Left lung (tissue), 10 donors: Measurements from ENCODE around the gene CRIP3. TPM values are rescaled to one million over a fixed set of nuclear protein-coding genes. Genes with fewer than 3 reads are reported as not detected.

Experiments used
- ATAC-seq: fragments of 200-7000 bp; cut with Tn5 transposase; one replicate; pipeline ENCODE4 v1.9.1; 2020; ENCODE audit warnings: moderate library complexity
- DNase-seq, 4 donors: peaks; one replicate each; pipeline ENCODE4 v3.0.0-alpha.2; 2013 to 2020
- H3K27ac ChIP-seq, 2 donors: fragments of 200-600 bp; sonication (generic) in 1 of 2; one replicate each; pipeline versions ENCODE4 v1.5.0 to v1.8.0; 2020 to 2021
- H3K27me3 ChIP-seq, 2 donors: fragments of 200-600 bp; sonication (generic) in 1 of 2; one replicate each; pipeline versions ENCODE4 v1.5.0 to v1.8.0; 2020 to 2021
- H3K36me3 ChIP-seq, 2 donors: fragments of 200-600 bp; sonication (generic) in 1 of 2; one replicate each; pipeline versions ENCODE4 v1.5.0 to v1.8.0; 2020 to 2021
- H3K4me1 ChIP-seq, 2 donors: fragments of 200-600 bp; one replicate each; pipeline ENCODE4 v1.8.0; 2021
- H3K4me3 ChIP-seq, 2 donors: fragments of 200-600 bp; sonication (generic) in 1 of 2; one replicate each; pipeline versions ENCODE4 v1.5.0 to v1.8.0; 2020 to 2021; ENCODE audit warnings: mild to moderate bottlenecking in 1 of 2
- H3K9me3 ChIP-seq, 2 donors: fragments of 200-600 bp; sonication (generic) in 1 of 2; one replicate each; pipeline versions ENCODE4 v1.5.0 to v1.8.0; 2020 to 2021
- CTCF ChIP-seq, 2 donors: fragments of 200-600 bp; sonication (generic) in 1 of 2; IDR thresholded peaks; one replicate each; pipeline versions ENCODE4 v1.5.0 to v1.8.0; 2021; ENCODE audit warnings: antibody characterized with exemption in 2 of 2
- intact Hi-C, 2 donors: fragments of 100-400 bp; cut with DNase I; formaldehyde crosslinking; loops; one replicate each; pipeline versions ENCODE4 v1.11.2 to v1.14.2; 2022
- polyA plus RNA-seq, 6 donors: library from polyadenylated mRNA; unstranded; fragments of 120-200 nt; gene quantifications; one replicate each; pipeline ENCODE4 v1.2.1, GENCODE V29; 2013; ENCODE audit not compliant: insufficient read length in 6 of 6
- total RNA-seq, 2 donors: library from RNA; stranded (reverse); fragmentation: NEBNext Ultra II Directional; extraction: Animal tissue kit (Norgen Biotek cat#: 25700); gene quantifications; one replicate each; pipeline ENCODE4 v1.2.1, GENCODE V29; 2021
- donor health status: DM: no; HTN: yes; CAD: no.
- donor health status: DM: no; HTN: no; CAD: no.

Gene CRIP3
- total and polyA plus RNA-seq, 8 donors = 0.52 to 7.6 (median 3.8) TPM

DNA sequence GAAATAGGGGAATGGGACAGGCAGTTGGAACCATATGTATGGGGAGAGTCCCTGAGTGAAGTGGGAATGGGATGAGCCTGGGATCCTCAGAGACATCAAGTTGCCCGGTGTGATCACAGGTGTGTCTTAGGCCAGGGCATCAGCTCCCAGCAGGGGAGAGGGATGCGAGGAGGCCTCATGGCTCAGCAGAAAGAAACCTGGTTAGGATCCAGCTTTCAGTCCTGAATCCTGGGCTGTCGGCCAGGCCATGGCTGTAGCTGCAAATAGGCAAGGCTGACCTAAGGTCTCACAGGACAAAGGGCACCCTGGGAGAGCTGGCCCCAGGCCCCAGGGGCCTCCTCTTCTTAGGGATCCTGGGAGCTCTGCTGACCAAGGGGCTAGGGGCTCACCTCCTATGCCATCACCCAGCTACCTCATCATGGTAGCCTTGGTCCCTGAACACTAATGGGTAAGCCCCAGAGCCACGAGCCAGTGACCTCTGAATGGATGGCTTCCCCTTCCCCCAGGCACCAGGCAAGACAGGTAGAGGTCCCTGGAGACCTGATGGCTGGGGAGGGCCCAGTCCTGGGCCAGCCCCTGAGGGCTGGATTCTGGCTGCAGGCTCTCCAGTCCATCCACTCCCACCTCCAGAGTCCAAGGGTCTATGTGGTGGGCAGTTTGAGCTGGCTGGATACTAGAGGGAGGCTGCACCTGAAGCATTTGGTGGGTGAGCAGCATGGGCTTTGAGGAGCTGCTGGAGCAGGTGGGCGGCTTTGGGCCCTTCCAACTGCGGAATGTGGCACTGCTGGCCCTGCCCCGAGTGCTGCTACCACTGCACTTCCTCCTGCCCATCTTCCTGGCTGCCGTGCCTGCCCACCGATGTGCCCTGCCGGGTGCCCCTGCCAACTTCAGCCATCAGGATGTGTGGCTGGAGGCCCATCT is 10.7 kb downstream of the CRIP3 start, which contains the start of gene SLC22A7:
SLC22A7 (plus strand) TSS at position 617 of the 921 bp plus-strand sequence; CDS start at position 716, 99 bp downstream.
- no peaks in the 10 kb centered on the region for H3K4me1 ChIP-seq
- no peak for TF ChIP-seq CTCF (IDR thresholded peaks at IDR 0.05)
- no peaks in the 10 kb centered on the region for H3K9me3 ChIP-seq
- no peak within 1 kb of the TSS for H3K27ac ChIP-seq
- ATAC-seq (no peak), DNase-seq (no peak)
- no peak within 1 kb of the TSS for H3K4me3 ChIP-seq
- H3K27me3 ChIP-seq = peaks cover 0 to 49% of the 10 kb centered on the region in 2 donors
- no peaks in the 10 kb centered on the region for H3K36me3 ChIP-seq
- intact Hi-C loops = no loop called here

GRCh38 chr6:43296780-43297497 is 11.7 kb downstream of the CRIP3 start:
- Histone ChIP-seq H3K36me3 (no peaks in the 10 kb centered on the region), H3K9me3 (no peaks in the 10 kb centered on the region), H3K27ac (no peak overlapping the region), H3K4me1 (no peaks in the 10 kb centered on the region), H3K27me3 (peaks cover 0 to 49% of the 10 kb centered on the region in 2 donors), H3K4me3 (no peak overlapping the region)
- intact Hi-C loops = no loop called here
- TF ChIP-seq CTCF (IDR thresholded peaks at IDR 0.05) = no peak
- DNase-seq (no peak), ATAC-seq (no peak)

DNA sequence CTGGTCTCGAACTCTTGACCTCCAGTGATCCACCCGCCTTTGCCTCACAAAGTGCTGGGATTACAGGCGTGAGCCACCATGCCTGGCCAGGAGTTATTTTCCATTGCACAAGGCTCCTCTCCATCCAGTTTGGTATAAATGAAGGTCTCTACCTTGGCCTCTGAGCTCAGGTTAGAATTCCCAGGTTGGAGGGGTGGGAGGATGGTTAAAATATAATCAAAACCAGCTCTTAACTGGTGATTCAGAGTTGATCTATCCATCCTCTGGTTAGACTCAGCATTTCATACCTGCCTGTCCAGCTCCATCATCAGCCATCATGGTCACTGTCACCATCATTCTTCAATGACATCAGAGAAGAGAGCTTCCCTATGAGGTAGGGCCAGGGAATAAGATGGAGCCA is 13.2 kb downstream of the CRIP3 start:
- H3K9me3 ChIP-seq = no peaks in the 10 kb centered on the region
- no peak overlapping the region for H3K27ac ChIP-seq
- no peak for TF ChIP-seq CTCF (IDR thresholded peaks at IDR 0.05)
- ATAC-seq = no peak
- H3K4me1 ChIP-seq = no peaks in the 10 kb centered on the region
- peaks cover 0 to 37% of the 10 kb centered on the region in 2 donors for H3K27me3 ChIP-seq
- DNase-seq = no peak
- no peaks in the 10 kb centered on the region for H3K36me3 ChIP-seq
- H3K4me3 ChIP-seq = no peak overlapping the region
- intact Hi-C loops = no loop called here

GRCh38 chr6:43294536-43294935 is 14.1 kb downstream of the CRIP3 start:
- no peak for DNase-seq
- Histone ChIP-seq H3K27me3 (peaks cover 0 to 27% of the 10 kb centered on the region in 2 donors), H3K9me3 (no peaks in the 10 kb centered on the region), H3K36me3 (no peaks in the 10 kb centered on the region), H3K27ac (no peak overlapping the region), H3K4me3 (no peak overlapping the region), H3K4me1 (no peaks in the 10 kb centered on the region)
- TF ChIP-seq CTCF (IDR thresholded peaks at IDR 0.05) = no peak
- intact Hi-C loops = no loop called here
- ATAC-seq = no peak

GRCh38 chr6:43293698-43294097 is 14.9 kb downstream of the CRIP3 start:
- DNase-seq (no peak), ATAC-seq (no peak)
- H3K36me3 ChIP-seq = no peaks in the 10 kb centered on the region
- no peaks in the 10 kb centered on the region for H3K4me1 ChIP-seq
- no peak overlapping the region for H3K4me3 ChIP-seq
- H3K27ac ChIP-seq = no peak overlapping the region
- no peak for TF ChIP-seq CTCF (IDR thresholded peaks at IDR 0.05)
- intact Hi-C loops = no loop called here
- H3K27me3 ChIP-seq = peaks cover 0 to 19% of the 10 kb centered on the region in 2 donors
- H3K9me3 ChIP-seq = no peaks in the 10 kb centered on the region
